ENCODE results near the gene PCDHA4. TPM values are rescaled to one million over a fixed set of nuclear protein-coding genes. Genes with fewer than 3 reads are reported as not detected.
"Not testable (repeated sequence)": the region's sequence is repeated elsewhere in the genome, so short reads cannot be mapped to it uniquely, and the experiment has no call there.

Gene PCDHA4
- total and polyA plus RNA-seq, 3 donors from 2014 or later: 1.3 to 4.5 (median 3.4) TPM

DNA sequence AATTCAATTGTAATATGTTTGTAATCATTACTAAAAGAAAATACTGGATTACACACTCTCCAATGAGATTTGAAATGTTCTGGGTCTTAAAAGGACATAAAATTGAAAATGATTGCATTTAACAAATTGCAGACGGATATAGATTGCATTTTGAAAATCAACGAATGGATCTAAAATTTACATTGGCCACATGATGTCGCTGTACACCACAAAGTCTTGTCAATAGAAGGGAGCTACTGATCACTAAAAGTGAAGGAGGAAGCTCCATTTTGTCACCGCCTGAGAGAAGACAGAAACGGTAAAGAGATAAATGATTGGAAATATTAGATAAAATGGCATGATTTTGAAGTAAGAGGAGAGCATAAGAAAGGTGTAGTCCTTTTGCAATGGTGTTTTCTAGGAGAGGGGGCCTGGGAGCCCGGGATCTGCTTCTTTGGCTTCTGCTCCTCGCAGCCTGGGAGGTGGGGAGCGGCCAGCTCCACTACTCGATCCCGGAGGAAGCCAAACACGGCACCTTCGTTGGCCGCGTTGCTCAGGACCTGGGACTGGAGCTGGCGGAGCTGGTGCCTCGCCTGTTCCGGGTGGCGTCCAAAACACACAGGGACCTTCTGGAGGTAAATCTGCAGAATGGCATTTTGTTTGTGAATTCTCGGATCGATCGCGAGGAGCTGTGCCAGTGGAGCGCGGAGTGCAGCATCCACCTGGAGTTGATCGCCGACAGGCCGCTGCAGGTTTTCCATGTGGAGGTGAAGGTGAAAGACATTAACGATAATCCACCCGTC lies 20.8 kb upstream of the PCDHA4 start, which contains the start of gene PCDHA1:
PCDHA1 (plus strand) TSS at position 236 of the 782 bp plus-strand sequence.
- Histone ChIP-seq H3K4me3 (no peak within 1 kb of the TSS), H3K36me3 (ENCODE audit: low read depth, missing control alignments) (no peaks in the 10 kb centered on the region), H3K27me3 (peaks cover 4% of the 10 kb centered on the region), H3K9me3 (no peaks in the 10 kb centered on the region), H3K27ac (no peak within 1 kb of the TSS), H3K4me1 (no peaks in the 10 kb centered on the region)
- TF ChIP-seq POLR2A (IDR thresholded peaks at IDR 0.05): no peak
- TF ChIP-seq, protein P1, sequence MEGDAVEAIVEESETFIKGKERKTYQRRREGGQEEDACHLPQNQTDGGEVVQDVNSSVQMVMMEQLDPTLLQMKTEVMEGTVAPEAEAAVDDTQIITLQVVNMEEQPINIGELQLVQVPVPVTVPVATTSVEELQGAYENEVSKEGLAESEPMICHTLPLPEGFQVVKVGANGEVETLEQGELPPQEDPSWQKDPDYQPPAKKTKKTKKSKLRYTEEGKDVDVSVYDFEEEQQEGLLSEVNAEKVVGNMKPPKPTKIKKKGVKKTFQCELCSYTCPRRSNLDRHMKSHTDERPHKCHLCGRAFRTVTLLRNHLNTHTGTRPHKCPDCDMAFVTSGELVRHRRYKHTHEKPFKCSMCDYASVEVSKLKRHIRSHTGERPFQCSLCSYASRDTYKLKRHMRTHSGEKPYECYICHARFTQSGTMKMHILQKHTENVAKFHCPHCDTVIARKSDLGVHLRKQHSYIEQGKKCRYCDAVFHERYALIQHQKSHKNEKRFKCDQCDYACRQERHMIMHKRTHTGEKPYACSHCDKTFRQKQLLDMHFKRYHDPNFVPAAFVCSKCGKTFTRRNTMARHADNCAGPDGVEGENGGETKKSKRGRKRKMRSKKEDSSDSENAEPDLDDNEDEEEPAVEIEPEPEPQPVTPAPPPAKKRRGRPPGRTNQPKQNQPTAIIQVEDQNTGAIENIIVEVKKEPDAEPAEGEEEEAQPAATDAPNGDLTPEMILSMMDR (IDR thresholded peaks at IDR 0.05): no peak
- DNase-seq: peak; percentile 14
- intact Hi-C loops (cut with DNase I; ENCODE audit: low total_unique reads): no loop called here
- WGBS, 2 donors: 15 to 24% methylated on average over 21 to 29 of the region's 29 CpGs

DNA sequence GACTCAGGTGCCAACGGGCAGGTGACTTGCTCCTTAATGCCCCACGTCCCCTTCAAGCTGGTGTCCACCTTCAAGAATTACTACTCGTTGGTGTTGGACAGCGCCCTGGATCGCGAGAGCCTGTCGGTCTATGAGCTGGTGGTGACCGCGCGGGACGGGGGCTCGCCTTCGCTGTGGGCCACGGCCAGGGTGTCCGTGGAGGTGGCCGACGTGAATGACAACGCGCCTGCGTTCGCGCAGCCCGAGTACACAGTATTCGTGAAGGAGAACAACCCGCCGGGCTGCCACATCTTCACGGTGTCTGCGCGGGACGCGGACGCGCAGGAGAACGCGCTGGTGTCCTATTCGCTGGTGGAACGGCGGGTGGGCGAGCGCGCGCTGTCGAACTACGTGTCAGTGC lies 19.4 kb upstream of the PCDHA4 start:
- H3K27ac ChIP-seq; H3K4me3 ChIP-seq; intact Hi-C loops (cut with DNase I; ENCODE audit: low total_unique reads); H3K4me1 ChIP-seq; H3K27me3 ChIP-seq; H3K9me3 ChIP-seq; H3K36me3 ChIP-seq (ENCODE audit: low read depth, missing control alignments): not testable (repeated sequence)
- WGBS, 2 donors: 21 to 31% methylated on average over 44 of the region's 44 CpGs
- peak; percentile 16 for DNase-seq

DNA sequence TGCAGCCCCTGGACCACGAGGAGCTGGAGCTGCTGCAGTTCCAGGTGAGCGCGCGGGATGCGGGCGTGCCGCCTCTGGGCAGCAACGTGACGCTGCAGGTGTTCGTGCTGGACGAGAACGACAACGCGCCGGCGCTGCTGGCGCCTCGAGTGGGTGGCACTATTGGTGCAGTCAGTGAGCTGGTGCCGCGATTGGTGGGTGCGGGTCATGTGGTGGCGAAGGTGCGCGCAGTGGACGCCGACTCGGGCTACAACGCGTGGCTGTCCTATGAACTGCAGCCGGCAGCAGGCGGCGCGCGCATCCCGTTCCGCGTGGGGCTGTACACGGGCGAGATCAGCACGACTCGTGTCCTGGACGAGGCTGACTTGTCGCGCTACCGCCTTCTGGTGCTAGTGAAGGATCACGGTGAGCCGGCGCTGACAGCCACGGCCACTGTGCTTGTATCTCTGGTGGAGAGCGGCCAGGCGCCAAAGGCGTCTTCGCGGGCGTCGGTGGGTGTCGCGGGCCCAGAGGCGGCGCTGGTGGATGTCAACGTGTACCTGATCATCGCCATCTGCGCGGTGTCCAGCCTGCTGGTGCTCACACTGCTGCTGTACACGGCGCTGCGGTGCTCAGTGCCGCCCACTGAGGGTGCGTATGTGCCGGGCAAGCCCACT lies 18.9 kb upstream of the PCDHA4 start:
- WGBS, 2 donors: 17 to 27% methylated on average over 14 to 57 of the region's 70 CpGs
- H3K9me3 ChIP-seq; intact Hi-C loops (cut with DNase I; ENCODE audit: low total_unique reads); H3K36me3 ChIP-seq (ENCODE audit: low read depth, missing control alignments); H3K4me3 ChIP-seq; H3K4me1 ChIP-seq; H3K27me3 ChIP-seq; H3K27ac ChIP-seq: not testable (repeated sequence)
- DNase-seq: peak; percentile 18

DNA sequence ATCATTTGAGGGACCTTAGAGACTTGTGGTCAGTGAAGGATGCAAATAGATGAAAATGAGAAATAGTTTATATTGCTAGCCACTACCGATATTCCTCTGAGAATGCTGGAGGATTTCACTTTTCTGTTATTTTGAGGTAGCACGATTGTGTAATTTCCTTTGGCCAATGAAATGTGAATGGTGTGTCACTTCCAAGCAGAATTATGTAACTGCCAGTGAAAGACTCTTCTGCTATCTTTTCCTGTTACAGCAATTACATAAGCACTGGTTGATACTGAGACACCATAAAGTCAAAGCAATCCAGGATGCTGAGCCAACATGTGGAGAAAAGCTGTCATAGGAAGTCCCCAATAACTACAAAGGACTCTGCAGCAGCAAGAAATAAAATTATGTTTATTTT lies 15.8 kb upstream of the PCDHA4 start:
- TF ChIP-seq, protein P1 (IDR thresholded peaks at IDR 0.05): no peak
- no peak for TF ChIP-seq POLR2A (IDR thresholded peaks at IDR 0.05)
- no peak for DNase-seq
- Histone ChIP-seq H3K4me3 (no peak overlapping the region), H3K27ac (no peak overlapping the region), H3K4me1 (no peaks in the 10 kb centered on the region), H3K27me3 (peaks cover 4% of the 10 kb centered on the region), H3K36me3 (ENCODE audit: low read depth, missing control alignments) (no peaks in the 10 kb centered on the region), H3K9me3 (no peaks in the 10 kb centered on the region)
- 36 to 39% methylated on average over 2 of the region's 2 CpGs for WGBS, 2 donors
- intact Hi-C loops (cut with DNase I; ENCODE audit: low total_unique reads): no loop called here

DNA sequence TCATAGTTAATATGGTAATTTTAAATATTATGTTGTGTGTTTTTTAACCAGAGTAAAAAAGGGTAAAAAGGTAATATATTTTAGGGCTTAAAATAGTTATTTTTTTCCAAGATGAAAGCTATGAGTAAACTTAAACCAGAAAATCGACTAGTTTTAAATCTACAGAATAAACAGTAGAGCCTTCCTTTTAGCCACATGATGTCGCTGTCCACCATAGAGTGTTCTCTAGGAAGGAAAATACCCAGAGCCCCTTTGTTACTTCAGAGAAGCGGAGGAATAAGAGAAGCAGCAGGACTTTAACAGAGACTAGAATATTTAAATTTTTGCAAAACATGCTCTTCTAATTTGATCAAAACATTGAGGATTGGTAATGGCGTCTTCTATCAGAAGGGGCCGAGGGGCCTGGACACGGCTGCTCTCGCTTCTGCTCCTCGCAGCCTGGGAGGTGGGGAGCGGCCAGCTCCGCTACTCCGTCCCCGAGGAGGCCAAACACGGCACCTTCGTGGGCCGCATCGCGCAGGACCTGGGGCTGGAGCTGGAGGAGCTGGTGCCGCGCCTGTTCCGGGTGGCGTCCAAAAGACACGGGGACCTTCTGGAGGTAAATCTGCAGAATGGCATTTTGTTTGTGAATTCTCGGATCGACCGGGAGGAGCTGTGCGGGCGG lies 12.1 kb upstream of the PCDHA4 start, which contains the start of gene PCDHA2:
PCDHA2 (plus strand) TSS at position 258 of the 664 bp plus-strand sequence.
- intact Hi-C loops (cut with DNase I; ENCODE audit: low total_unique reads): no loop called here
- Histone ChIP-seq H3K4me3 (peak within 1 kb of the TSS in 1 of 2 donors; percentile 31), H3K36me3 (ENCODE audit: low read depth, missing control alignments) (no peaks in the 10 kb centered on the region), H3K9me3 (no peaks in the 10 kb centered on the region), H3K27ac (no peak within 1 kb of the TSS), H3K4me1 (no peaks in the 10 kb centered on the region), H3K27me3 (peaks cover 3% of the 10 kb centered on the region)
- DNase-seq: no peak
- 14 to 22% methylated on average over 10 to 27 of the region's 27 CpGs for WGBS, 2 donors
- no peak for TF ChIP-seq POLR2A (IDR thresholded peaks at IDR 0.05)
- TF ChIP-seq, protein P1 (IDR thresholded peaks at IDR 0.05): no peak

All from testis (tissue), 3 donors.